ENCODE data around the gene MTA3.

DNA sequence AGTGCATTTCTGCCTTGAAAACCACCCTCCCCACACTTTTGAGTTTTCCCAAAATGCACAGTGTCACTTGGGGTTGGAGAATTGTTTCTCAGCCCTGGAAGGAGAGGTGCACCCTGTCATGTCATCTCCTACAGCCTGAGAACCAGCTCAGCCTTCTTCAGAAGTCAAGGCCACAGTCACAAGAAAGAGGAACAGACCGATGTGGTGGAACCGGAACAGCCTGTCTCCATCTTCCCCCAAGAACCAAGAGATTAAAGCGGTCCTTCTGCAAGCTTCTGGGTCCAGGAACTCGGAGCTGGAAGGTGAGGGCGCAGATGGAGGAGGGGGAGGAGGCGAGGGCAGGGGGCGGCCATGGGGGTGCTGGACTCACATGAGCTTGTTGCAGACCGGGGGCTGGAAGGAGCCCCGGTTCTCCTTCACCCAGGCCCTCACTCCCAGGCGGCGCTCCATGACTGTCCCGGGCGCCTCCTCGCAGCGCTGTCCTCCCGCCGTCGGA is 223.7 kb downstream of the MTA3 start:
- TF ChIP-seq POLR2AphosphoS5 (IDR thresholded peaks at IDR 0.05; ENCODE audit: insufficient read depth, low read depth, low read length) (no peak), MYC (IDR thresholded peaks at IDR 0.05; ENCODE audit: low read depth, low read length) (no peak), EZH2 (IDR thresholded peaks at IDR 0.05; ENCODE audit: borderline replicate concordance, low read depth, low read length, severe bottlenecking) (no peak), POLR2A (IDR thresholded peaks at IDR 0.05; ENCODE audit: low read depth, low read length) (no peak), GATA2 (IDR thresholded peaks at IDR 0.05; ENCODE audit: insufficient read depth, insufficient read length, low read depth, low read length) (no peak), JUN (IDR thresholded peaks at IDR 0.05; ENCODE audit: borderline replicate concordance, insufficient read depth, insufficient read length, low read depth) (no peak), FOS (IDR thresholded peaks at IDR 0.05; ENCODE audit: borderline replicate concordance, insufficient read depth, low read length) (no peak)
- TF ChIP-seq, protein P1, sequence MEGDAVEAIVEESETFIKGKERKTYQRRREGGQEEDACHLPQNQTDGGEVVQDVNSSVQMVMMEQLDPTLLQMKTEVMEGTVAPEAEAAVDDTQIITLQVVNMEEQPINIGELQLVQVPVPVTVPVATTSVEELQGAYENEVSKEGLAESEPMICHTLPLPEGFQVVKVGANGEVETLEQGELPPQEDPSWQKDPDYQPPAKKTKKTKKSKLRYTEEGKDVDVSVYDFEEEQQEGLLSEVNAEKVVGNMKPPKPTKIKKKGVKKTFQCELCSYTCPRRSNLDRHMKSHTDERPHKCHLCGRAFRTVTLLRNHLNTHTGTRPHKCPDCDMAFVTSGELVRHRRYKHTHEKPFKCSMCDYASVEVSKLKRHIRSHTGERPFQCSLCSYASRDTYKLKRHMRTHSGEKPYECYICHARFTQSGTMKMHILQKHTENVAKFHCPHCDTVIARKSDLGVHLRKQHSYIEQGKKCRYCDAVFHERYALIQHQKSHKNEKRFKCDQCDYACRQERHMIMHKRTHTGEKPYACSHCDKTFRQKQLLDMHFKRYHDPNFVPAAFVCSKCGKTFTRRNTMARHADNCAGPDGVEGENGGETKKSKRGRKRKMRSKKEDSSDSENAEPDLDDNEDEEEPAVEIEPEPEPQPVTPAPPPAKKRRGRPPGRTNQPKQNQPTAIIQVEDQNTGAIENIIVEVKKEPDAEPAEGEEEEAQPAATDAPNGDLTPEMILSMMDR (IDR thresholded peaks at IDR 0.05; ENCODE audit: extremely low read depth in 1 of 2, insufficient read depth in 1 of 2, low read depth in 1 of 2, low read length in 2 of 2) = no peak
- TF ChIP-seq, protein P2, sequence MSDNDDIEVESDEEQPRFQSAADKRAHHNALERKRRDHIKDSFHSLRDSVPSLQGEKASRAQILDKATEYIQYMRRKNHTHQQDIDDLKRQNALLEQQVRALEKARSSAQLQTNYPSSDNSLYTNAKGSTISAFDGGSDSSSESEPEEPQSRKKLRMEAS (IDR thresholded peaks at IDR 0.05; ENCODE audit: insufficient read depth, insufficient read length) = no peak

Measured in endothelial cell of umbilical vein (primary cell).